ENCODE measurements around the gene CABP7.

Gene CABP7

GRCh38 chr22:29719899-29720645, at the start of gene CABP7:
Gene CABP7 (plus strand): TSS chr22:29720003. CDS start chr22:29720425, 422 bp downstream.
- no peak within 1 kb of the TSS for H3K4me3 ChIP-seq (ENCODE audit: low read length)

GRCh38 chr22:29670626-29671025, 49.2 kb upstream of the CABP7 start:
- H3K4me3 ChIP-seq (ENCODE audit: low read length), result no peak overlapping the region
- no peak for TF ChIP-seq ZNF274 (IDR thresholded peaks at IDR 0.05; ENCODE audit: low read depth, low read length)

More at GRCh38 chr22:29719899-29720645, at the start of gene CABP7:
- TF ChIP-seq ZNF274 (IDR thresholded peaks at IDR 0.05; ENCODE audit: low read depth, low read length), result no peak

GRCh38 chr22:29673361-29674066, 46.3 kb upstream of the CABP7 start:
- TF ChIP-seq ZNF274 (IDR thresholded peaks at IDR 0.05; ENCODE audit: low read depth, low read length), result no peak
- H3K4me3 ChIP-seq (ENCODE audit: low read length), result no peak overlapping the region

GRCh38 chr22:29674121-29674520, 45.7 kb upstream of the CABP7 start:
- no peak overlapping the region for H3K4me3 ChIP-seq (ENCODE audit: low read length)
- TF ChIP-seq ZNF274 (IDR thresholded peaks at IDR 0.05; ENCODE audit: low read depth, low read length), result no peak

GRCh38 chr22:29679316-29679715, 40.5 kb upstream of the CABP7 start:
- TF ChIP-seq ZNF274 (IDR thresholded peaks at IDR 0.05; ENCODE audit: low read depth, low read length), result no peak
- no peak overlapping the region for H3K4me3 ChIP-seq (ENCODE audit: low read length)

GRCh38 chr22:29683536-29683935, 36.3 kb upstream of the CABP7 start:
- no peak for TF ChIP-seq ZNF274 (IDR thresholded peaks at IDR 0.05; ENCODE audit: low read depth, low read length)
- no peak overlapping the region for H3K4me3 ChIP-seq (ENCODE audit: low read length)

- no peak for TF ChIP-seq ZNF274 (IDR thresholded peaks at IDR 0.05; ENCODE audit: low read depth, low read length)
- H3K4me3 ChIP-seq (ENCODE audit: low read length), result no peak overlapping the region
Observed at GRCh38 chr22:29684244-29684643, 35.6 kb upstream of the CABP7 start.

GRCh38 chr22:29689206-29689879, 30.5 kb upstream of the CABP7 start:
- no peak overlapping the region for H3K4me3 ChIP-seq (ENCODE audit: low read length)
- no peak for TF ChIP-seq ZNF274 (IDR thresholded peaks at IDR 0.05; ENCODE audit: low read depth, low read length)

- TF ChIP-seq ZNF274 (IDR thresholded peaks at IDR 0.05; ENCODE audit: low read depth, low read length), result no peak
- no peak overlapping the region for H3K4me3 ChIP-seq (ENCODE audit: low read length)
Observed at GRCh38 chr22:29689880-29690213, 30.0 kb upstream of the CABP7 start.

GRCh38 chr22:29690476-29690875, 29.3 kb upstream of the CABP7 start:
- H3K4me3 ChIP-seq (ENCODE audit: low read length), result no peak overlapping the region
- TF ChIP-seq ZNF274 (IDR thresholded peaks at IDR 0.05; ENCODE audit: low read depth, low read length), result no peak

- no peak overlapping the region for H3K4me3 ChIP-seq (ENCODE audit: low read length)
- no peak for TF ChIP-seq ZNF274 (IDR thresholded peaks at IDR 0.05; ENCODE audit: low read depth, low read length)
Observed at GRCh38 chr22:29691636-29692326, 28.0 kb upstream of the CABP7 start.

GRCh38 chr22:29692327-29692640, 27.5 kb upstream of the CABP7 start:
- TF ChIP-seq ZNF274 (IDR thresholded peaks at IDR 0.05; ENCODE audit: low read depth, low read length), result no peak
- no peak overlapping the region for H3K4me3 ChIP-seq (ENCODE audit: low read length)

GRCh38 chr22:29693161-29693560, 26.6 kb upstream of the CABP7 start:
- no peak overlapping the region for H3K4me3 ChIP-seq (ENCODE audit: low read length)
- TF ChIP-seq ZNF274 (IDR thresholded peaks at IDR 0.05; ENCODE audit: low read depth, low read length), result no peak

GRCh38 chr22:29693671-29694070, 26.1 kb upstream of the CABP7 start:
- H3K4me3 ChIP-seq (ENCODE audit: low read length), result no peak overlapping the region
- TF ChIP-seq ZNF274 (IDR thresholded peaks at IDR 0.05; ENCODE audit: low read depth, low read length), result no peak
